Measurements from ENCODE around the gene P3H1. TPM values are rescaled to one million over a fixed set of nuclear protein-coding genes. Genes with fewer than 3 reads are reported as not detected.

P3H1 gene
- total and polyA plus RNA-seq, 2 of the 13 experiments (the other 11 are each of a cell fraction or from before 2014, with no cell fraction given): 64.6 to 120 TPM

GRCh38 chr1:42766741-42767509 lies at the start of gene P3H1, which contains the start of gene C1orf50 (continued):
- TF ChIP-seq ZNF574 (CRISPR knock-in tag; IDR thresholded peaks at IDR 0.05): peak; percentile 77
- TF ChIP-seq RFXANK (CRISPR knock-in tag; IDR thresholded peaks at IDR 0.05): no peak
- TF ChIP-seq TBP (CRISPR knock-in tag; IDR thresholded peaks at IDR 0.05): 0 out of 2 replicates have a peak, but pooled peaks have one; percentile 79
- no peak for TF ChIP-seq ZBTB2 (CRISPR knock-in tag; IDR thresholded peaks at IDR 0.05; ENCODE audit: low read depth)
- TF ChIP-seq ZNF180 (CRISPR knock-in tag; IDR thresholded peaks at IDR 0.05; ENCODE audit: borderline replicate concordance, low read depth): 0 out of 2 replicates have a peak, but pooled peaks have one; percentile 54
- no peak for TF ChIP-seq SRSF4 (IDR thresholded peaks at IDR 0.05; ENCODE audit: low read depth, low read length, poor library complexity, severe bottlenecking)
- no peak for TF ChIP-seq TEAD3 (CRISPR knock-in tag; optimal IDR thresholded peaks at IDR 0.05; ENCODE audit: borderline replicate concordance)
- TF ChIP-seq TAF15 (IDR thresholded peaks at IDR 0.05; ENCODE audit: low read depth, low read length, poor library complexity, severe bottlenecking): peak; percentile 56
- peak; percentile 35; the same call in 1 of the 2 replicates for TF ChIP-seq GFI1 (CRISPR knock-in tag; IDR thresholded peaks at IDR 0.05; ENCODE audit: borderline replicate concordance)
- TF ChIP-seq ZFP91 (CRISPR knock-in tag; IDR thresholded peaks at IDR 0.05; ENCODE audit: borderline replicate concordance): peak; percentile 76
- peak; percentile 10; the same call in 1 of the 2 replicates for TF ChIP-seq YEATS2 (CRISPR knock-in tag; IDR thresholded peaks at IDR 0.05; ENCODE audit: borderline replicate concordance)
- no peak for TF ChIP-seq ZNF792 (CRISPR knock-in tag; IDR thresholded peaks at IDR 0.05)
- TF ChIP-seq ZNF232 (CRISPR knock-in tag; IDR thresholded peaks at IDR 0.05; ENCODE audit: borderline replicate concordance): 0 out of 2 replicates have a peak, but pooled peaks have one; percentile 34
- 0 out of 2 replicates have a peak, but pooled peaks have one; percentile 41 for TF ChIP-seq ZNF605 (CRISPR knock-in tag; IDR thresholded peaks at IDR 0.05)
- TF ChIP-seq PLRG1 (conservative IDR thresholded peaks at IDR 0.05): no peak
- peak; percentile 66 for TF ChIP-seq MEIS2 (CRISPR knock-in tag; IDR thresholded peaks at IDR 0.05)
- TF ChIP-seq ZFP36 (IDR thresholded peaks at IDR 0.05; ENCODE audit: borderline replicate concordance, low read depth, low read length, partially characterized antibody): no peak
- TF ChIP-seq ZNF644 (CRISPR knock-in tag; IDR thresholded peaks at IDR 0.05; ENCODE audit: low read depth): no peak
- TF ChIP-seq NFIB (CRISPR knock-in tag; IDR thresholded peaks at IDR 0.05; ENCODE audit: borderline replicate concordance): no peak
- peak; percentile 95; the same call in 1 of the 2 replicates for TF ChIP-seq ZNF510 (CRISPR knock-in tag; IDR thresholded peaks at IDR 0.05; ENCODE audit: low read depth)
- TF ChIP-seq ZFP1 (CRISPR knock-in tag; IDR thresholded peaks at IDR 0.05): no peak; the same call in 1 of the 2 replicates

Measured in HepG2 (cell line).